Left kidney (tissue), 2 donors: ENCODE measurements around the gene MEIOSIN. TPM values are rescaled to one million over a fixed set of nuclear protein-coding genes. Genes with fewer than 3 reads are reported as not detected.
"Not testable (repeated sequence)": the region's sequence is repeated elsewhere in the genome, so short reads cannot be mapped to it uniquely, and the experiment has no call there.

Source experiments
- DNase-seq: peaks from one replicate; pipeline ENCODE4 v3.0.0-alpha.2; 2013
- polyA plus RNA-seq: library from polyadenylated mRNA; unstranded; fragments of 120-200 nt; gene quantifications from one replicate; pipeline ENCODE4 v1.2.1, GENCODE V29; 2013; ENCODE audit not compliant: insufficient read length

MEIOSIN gene
- polyA plus RNA-seq, 1 donor: not detected

DNA sequence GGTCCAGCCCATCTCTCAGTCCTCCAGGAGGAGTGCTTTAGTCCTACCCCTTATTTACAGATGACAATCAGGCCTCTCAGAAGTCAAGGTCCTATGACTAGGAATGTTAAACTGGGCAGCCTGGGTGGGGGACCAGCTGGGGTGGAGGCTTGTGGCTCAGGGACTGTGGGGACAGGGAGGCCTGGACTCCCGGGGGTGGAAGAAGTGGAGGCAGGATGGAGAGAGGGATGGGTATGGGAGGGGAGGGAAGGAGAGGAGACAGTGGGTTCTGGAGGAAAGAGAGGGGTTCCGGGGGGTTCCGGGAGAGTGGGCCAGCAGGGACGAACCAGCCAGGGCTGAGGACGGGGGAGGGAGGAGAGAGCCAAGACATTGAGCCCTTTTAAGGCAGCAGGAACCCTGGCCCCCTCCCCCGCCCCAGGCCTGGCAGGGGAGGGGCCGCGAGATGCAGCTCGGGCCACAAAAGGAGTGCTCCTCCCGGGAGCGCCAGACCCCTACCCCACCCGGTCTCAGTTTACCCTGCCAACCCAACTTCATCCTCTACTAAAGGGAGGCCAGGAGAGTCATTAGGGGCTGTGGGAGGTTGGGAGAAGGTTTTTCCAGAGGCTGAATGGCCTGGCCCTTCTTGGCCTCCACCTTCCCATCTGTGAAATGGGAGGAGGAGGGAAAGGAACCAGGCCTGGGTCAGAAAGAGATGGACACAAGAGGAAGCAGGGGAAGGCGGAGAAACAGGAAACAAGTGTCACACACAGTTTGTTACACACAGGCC is 47.4 kb downstream of the MEIOSIN start:
- DNase-seq: no peak

GRCh38 chr19:45781214-45782161 is 48.2 kb downstream of the MEIOSIN start:
- DNase-seq: no peak

DNA sequence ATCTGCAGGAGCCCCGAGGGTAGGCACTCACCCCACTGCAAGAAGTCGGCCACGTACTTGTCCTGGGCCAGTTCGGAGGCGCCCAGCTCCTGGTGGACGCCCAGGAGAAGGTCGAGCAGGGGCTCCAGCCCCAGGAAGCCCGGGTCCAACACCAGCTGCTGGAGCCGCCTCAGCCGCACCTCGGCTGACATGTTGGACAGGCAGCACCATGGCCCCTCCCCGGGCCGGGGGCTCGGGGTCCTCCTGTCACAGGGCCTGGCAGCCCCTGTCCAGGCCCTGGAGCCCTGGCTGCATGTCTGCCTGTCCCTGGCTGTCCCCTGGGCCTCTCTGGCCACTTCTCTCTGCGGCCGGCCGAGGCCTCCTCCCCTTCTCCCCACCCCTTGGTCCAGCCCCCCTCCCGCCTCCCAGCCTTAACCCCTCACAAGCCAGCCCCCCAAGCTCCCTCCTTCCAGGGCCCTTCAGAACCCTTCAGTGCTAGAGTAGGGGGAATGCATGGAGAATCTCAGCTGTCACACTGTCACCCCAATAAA is 49.0 kb downstream of the MEIOSIN start, which contains the start of gene DMPK:
Gene DMPK (minus strand): TSS at position 329 of the 530 bp plus-strand sequence. CDS start 138 bp downstream, at position 191.
- no peak for DNase-seq

DNA sequence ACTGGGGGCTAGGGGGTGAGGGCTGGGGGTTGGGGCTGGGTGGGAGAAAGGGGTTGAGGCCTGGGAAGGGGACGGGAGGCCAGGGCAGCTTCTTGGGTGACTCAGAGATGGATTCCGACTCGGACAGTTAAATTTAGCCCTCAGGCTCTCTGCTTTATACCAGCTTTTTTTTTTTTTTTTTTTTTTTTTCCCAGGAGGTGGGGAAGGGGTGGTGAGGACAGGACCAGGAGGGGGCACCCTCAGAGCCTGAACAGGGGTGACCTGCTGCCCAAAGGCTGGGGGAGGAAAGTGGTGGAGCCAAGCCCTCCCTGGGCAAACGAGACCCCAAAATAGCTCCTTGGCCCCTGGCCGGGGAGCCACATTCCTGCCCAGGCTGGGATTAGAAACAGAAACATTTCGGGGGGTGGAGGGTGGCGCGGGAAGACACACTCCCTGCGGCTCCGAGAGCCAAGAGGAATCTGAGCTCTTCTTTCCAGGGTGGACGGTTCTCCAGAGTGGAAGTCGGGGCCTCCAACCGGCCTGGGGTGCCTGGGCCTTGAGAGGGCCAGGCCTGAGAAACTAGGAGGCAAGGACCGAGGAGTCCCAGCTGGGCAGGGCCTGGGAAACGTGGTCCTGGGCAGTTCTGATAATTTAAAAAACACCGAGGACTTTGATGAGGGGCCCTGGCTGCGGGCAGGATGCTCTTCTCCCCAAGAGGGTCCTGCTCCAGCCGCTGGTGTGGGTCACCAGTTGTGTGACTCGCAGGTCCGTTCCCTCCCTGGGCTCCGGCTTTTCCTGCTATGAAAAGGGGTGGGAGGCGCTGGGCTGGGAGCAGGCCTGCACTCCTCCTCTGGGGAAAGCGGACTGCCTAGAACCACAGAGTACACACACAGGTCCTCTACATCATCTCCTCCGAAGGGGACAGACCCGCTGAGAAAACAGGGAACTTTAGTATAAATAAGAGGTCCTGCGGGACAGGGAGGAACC is 49.9 kb downstream of the MEIOSIN start:
- no peak for DNase-seq

GRCh38 chr19:45784096-45784495 is 50.9 kb downstream of the MEIOSIN start:
- DNase-seq: no peak

DNA sequence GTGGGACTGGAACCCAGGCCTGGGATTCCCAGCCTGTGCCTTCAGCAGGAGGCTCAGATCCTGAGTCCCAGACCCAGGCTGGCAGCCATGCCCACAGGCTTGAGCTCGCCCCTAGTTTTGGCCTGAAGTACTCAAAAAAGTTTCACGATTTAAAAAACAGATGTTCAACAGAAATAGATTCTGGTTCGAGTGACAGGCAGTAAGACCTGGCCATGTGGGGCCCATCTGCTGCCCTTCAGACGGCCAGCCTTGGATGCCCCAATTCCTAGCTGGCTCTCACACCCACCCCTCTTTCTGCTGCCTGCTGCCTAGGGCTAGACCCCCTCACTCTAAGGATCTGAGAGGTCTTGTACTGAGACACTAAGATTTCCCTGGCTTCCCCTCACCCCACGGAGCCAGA is 51.9 kb downstream of the MEIOSIN start:
- DNase-seq: no peak

DNA sequence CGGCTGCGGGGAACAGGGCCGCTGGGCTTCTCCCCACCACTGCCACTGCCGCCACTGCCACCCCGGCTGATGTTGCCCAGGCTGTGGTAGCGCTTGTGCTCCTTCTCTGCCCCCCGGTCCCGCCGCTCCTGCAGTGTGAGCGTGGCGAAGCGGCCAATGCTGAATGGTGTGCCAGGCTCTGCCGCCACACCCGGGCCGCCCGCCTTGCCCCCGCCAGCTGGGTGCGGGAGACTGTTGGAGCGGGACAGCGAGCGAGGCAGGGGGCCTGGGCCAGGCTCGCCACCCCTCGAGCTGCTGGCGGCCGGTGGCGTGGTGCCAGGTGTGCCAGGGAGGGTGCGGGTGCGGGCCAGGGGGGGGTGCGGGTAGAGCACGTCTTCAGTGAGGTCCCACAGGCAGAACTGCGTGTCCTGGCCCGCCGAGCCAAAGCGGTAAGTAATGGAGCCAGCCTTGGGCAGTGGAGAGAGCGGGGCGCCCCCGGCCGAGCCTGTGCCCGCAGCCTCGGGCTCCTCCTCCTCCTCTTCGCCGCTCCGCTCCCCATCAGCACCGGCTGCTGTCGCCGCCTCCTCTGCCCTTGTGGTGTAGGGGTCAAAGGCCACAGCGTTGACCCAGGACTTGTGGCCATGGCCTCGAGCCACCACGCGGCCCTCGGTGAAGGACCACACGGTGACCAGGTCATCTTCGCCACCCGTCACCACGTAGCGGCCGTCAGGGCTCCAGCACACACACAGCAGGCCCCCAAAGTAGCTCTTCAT is 52.7 kb downstream of the MEIOSIN start:
- no peak for DNase-seq

GRCh38 chr19:45786533-45786894 is 53.3 kb downstream of the MEIOSIN start:
- DNase-seq: no peak

GRCh38 chr19:45789035-45789786 is 56.0 kb downstream of the MEIOSIN start:
- DNase-seq: no peak

DNA sequence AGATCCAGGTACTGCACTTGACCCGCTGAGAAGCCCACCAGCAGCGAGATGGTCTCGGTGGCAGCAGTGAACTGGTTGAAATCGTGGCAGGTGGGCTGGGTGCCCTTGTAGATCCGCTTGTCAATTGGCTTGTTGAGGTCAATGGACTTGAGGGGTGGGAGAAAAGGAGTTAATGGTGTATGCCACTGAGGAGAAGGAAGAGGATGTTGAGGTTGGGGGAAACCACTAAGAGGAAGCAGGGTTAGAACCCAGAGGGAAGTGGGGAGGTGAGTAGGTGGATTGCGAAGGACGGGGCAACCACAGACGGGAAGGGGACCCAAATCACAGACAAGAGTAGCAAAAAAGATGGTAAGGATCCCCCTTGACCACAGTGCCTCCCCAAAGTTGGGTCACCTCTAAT is 57.7 kb downstream of the MEIOSIN start:
- DNase-seq: no peak

- DNase-seq: no peak
These were observed 58.7 kb downstream of the MEIOSIN start for GRCh38 chr19:45791744-45792469.

- peak; percentile 99 for DNase-seq
These were observed 59.4 kb downstream of the MEIOSIN start, which contains the start of gene DMWD for GRCh38 chr19:45792470-45793177. TSS of gene DMWD (minus strand) at chr19:45792845. CDS start at chr19:45792756, 89 bp downstream.

DNA sequence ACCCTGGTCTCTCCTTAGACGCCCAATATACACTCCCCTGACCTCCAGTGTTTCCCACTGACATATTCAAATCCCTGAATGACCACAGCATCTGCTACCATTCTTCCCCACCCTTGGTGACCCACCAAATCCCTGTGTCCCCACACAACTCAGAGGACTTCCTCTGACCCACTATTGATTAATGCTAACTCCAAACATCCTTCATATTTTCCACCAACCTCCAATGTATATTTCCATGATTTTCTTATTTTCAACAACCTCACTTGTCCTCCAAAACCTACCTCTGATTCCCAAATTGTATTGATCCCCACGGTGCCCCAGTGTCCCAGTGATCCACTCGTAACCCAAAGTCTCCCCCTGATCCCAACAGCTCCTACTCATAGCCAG is 59.9 kb downstream of the MEIOSIN start:
- DNase-seq: no peak

- DNase-seq: no peak
These were observed 60.6 kb downstream of the MEIOSIN start for GRCh38 chr19:45793876-45794275.

DNA sequence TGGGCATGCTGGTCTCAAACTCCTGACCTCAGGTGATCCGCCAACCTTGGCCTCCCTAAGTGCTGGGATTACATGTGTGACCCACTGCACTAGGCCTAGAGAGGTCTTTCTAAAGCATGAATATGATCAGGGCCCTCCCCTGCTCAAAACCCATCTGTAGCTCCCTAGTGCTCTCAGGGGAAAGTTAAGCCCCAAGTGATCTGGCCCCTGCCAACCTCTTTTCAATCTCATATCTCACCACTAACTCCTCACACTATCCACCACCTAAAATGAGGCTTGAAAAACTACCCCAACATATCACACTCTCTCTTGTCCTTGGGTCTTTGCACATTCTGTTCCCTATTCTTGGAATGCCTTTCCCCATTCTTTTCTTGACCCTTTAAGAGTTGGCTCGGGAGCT is 61.4 kb downstream of the MEIOSIN start:
- DNase-seq: no peak

DNA sequence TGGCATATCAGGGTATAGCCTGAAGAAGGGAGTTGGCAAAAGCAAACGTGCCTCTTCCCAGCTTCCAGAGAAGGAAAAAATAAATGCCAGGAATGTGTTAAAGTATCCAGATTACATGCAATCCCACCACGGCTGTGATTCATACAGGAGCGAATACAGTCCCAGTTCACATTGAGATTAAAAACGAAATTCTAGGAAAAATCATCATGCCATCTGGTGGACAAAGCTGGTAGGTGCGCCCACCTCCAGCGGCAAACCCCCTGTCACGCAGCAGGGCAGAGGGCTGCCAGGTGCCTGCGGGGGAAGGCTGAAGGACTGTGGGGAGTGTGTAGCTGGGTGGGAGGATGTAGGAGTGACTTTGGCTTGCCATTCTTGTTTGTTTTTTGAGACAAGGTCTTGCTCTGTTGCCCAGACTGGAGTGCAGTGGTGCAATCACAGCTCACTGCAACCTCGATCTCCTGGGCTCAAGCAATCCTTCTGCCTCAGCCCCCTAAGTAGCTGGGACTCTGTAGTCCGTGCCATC is 65.8 kb downstream of the MEIOSIN start:
- peak; percentile 77 for DNase-seq

GRCh38 chr19:45799541-45799940 is 66.3 kb downstream of the MEIOSIN start:
- DNase-seq: not testable (repeated sequence)

DNA sequence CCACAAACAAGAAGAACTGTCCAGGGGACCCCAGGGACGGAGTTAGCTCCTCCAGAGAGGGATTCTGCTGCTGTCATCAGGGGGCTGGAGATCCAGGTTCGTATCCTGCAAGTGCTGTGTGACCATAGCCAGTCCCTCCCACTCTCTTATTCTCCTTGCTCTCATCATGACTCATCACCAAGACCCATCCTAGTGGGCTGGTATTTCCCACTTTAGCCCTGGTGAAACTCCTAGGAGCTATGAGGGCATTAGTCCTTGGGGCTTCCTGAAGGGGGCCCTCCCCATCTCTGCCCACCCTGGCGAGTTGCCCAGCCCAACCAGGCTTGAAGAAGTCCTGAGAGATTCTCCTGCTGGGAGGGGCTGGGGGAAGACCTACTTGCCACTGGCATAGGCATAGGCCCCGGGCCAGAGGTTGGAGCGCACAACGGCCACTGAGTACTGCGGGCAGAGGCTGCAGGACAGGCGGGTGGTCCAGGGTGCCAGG is 66.9 kb downstream of the MEIOSIN start:
- DNase-seq: no peak
